ENCODE results near the gene UBXN6.

UBXN6 gene

DNA sequence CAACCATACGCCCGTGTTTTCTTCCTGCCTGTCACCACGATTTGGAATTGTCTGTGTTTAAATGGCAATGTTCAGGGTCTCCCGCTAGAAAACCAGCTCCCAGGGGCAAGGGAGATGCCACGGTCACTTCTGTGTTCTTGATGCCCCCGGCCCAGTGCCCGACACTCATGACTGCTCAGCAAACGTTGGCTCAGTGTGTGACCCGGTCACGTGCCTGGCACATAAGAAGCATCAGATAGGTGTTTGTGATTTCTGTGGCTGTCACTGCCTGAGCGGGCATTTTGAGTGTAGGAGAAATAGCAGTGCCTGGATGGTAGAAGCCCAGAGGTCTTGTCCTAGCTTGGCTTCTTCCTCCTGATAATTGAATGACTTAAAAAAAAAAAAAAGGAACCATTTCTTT, 30.0 kb upstream of the UBXN6 start:
- no peak for TF ChIP-seq POLR2AphosphoS5 (IDR thresholded peaks at IDR 0.05; ENCODE audit: low read depth)
- TF ChIP-seq, protein P1, sequence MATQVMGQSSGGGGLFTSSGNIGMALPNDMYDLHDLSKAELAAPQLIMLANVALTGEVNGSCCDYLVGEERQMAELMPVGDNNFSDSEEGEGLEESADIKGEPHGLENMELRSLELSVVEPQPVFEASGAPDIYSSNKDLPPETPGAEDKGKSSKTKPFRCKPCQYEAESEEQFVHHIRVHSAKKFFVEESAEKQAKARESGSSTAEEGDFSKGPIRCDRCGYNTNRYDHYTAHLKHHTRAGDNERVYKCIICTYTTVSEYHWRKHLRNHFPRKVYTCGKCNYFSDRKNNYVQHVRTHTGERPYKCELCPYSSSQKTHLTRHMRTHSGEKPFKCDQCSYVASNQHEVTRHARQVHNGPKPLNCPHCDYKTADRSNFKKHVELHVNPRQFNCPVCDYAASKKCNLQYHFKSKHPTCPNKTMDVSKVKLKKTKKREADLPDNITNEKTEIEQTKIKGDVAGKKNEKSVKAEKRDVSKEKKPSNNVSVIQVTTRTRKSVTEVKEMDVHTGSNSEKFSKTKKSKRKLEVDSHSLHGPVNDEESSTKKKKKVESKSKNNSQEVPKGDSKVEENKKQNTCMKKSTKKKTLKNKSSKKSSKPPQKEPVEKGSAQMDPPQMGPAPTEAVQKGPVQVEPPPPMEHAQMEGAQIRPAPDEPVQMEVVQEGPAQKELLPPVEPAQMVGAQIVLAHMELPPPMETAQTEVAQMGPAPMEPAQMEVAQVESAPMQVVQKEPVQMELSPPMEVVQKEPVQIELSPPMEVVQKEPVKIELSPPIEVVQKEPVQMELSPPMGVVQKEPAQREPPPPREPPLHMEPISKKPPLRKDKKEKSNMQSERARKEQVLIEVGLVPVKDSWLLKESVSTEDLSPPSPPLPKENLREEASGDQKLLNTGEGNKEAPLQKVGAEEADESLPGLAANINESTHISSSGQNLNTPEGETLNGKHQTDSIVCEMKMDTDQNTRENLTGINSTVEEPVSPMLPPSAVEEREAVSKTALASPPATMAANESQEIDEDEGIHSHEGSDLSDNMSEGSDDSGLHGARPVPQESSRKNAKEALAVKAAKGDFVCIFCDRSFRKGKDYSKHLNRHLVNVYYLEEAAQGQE (IDR thresholded peaks at IDR 0.05; ENCODE audit: insufficient replicate concordance, low read depth), result no peak
- TF ChIP-seq SPI1 (IDR thresholded peaks at IDR 0.05; ENCODE audit: borderline replicate concordance, low read depth), result no peak
- TF ChIP-seq GABPA (IDR thresholded peaks at IDR 0.05; ENCODE audit: low read depth), result no peak
- TF ChIP-seq, protein P2, sequence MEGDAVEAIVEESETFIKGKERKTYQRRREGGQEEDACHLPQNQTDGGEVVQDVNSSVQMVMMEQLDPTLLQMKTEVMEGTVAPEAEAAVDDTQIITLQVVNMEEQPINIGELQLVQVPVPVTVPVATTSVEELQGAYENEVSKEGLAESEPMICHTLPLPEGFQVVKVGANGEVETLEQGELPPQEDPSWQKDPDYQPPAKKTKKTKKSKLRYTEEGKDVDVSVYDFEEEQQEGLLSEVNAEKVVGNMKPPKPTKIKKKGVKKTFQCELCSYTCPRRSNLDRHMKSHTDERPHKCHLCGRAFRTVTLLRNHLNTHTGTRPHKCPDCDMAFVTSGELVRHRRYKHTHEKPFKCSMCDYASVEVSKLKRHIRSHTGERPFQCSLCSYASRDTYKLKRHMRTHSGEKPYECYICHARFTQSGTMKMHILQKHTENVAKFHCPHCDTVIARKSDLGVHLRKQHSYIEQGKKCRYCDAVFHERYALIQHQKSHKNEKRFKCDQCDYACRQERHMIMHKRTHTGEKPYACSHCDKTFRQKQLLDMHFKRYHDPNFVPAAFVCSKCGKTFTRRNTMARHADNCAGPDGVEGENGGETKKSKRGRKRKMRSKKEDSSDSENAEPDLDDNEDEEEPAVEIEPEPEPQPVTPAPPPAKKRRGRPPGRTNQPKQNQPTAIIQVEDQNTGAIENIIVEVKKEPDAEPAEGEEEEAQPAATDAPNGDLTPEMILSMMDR (IDR thresholded peaks at IDR 0.05; ENCODE audit: insufficient read depth, low read length), result no peak
- no peak overlapping the region for H3K27ac ChIP-seq (replicated peaks)
- no peaks in the 10 kb centered on the region for H3K27me3 ChIP-seq (ENCODE audit: insufficient read depth, poor library complexity, severe bottlenecking)
- no peak for DNase-seq (ENCODE audit: low read depth in 1 of 2, low spot score in 1 of 2)
- no peak overlapping the region for H3K4me3 ChIP-seq (replicated peaks; ENCODE audit: insufficient read depth, low read length)

DNA sequence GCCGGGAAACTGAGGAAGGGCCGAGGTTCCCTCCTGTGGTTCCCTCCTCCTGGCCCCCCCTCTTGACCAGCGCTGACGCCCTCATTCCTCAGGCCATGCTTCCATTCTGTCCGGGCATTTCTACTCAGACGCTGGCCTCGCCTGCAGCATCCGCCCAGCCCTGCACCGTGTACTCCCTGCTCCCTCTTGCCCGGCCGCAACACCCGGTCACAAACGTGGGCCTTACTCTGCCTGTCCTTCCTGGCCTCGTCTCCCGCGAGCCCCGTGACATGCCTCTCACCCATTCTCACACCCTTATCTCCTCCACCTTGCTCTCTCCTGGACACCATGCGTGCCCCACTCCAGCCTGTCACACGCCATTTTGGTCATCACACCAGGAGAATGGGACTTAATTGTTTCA, 25.8 kb upstream of the UBXN6 start:
- TF ChIP-seq, protein P1 (IDR thresholded peaks at IDR 0.05; ENCODE audit: insufficient replicate concordance, low read depth), result no peak
- TF ChIP-seq SPI1 (IDR thresholded peaks at IDR 0.05; ENCODE audit: borderline replicate concordance, low read depth) (no peak), POLR2AphosphoS5 (IDR thresholded peaks at IDR 0.05; ENCODE audit: low read depth) (no peak), GABPA (IDR thresholded peaks at IDR 0.05; ENCODE audit: low read depth) (no peak)
- TF ChIP-seq, protein P2 (IDR thresholded peaks at IDR 0.05; ENCODE audit: insufficient read depth, low read length), result no peak
- Histone ChIP-seq H3K27ac (replicated peaks) (no peak overlapping the region), H3K4me3 (replicated peaks; ENCODE audit: insufficient read depth, low read length) (no peak overlapping the region), H3K27me3 (ENCODE audit: insufficient read depth, poor library complexity, severe bottlenecking) (no peaks in the 10 kb centered on the region)
- DNase-seq (ENCODE audit: low read depth in 1 of 2, low spot score in 1 of 2), result no peak

DNA sequence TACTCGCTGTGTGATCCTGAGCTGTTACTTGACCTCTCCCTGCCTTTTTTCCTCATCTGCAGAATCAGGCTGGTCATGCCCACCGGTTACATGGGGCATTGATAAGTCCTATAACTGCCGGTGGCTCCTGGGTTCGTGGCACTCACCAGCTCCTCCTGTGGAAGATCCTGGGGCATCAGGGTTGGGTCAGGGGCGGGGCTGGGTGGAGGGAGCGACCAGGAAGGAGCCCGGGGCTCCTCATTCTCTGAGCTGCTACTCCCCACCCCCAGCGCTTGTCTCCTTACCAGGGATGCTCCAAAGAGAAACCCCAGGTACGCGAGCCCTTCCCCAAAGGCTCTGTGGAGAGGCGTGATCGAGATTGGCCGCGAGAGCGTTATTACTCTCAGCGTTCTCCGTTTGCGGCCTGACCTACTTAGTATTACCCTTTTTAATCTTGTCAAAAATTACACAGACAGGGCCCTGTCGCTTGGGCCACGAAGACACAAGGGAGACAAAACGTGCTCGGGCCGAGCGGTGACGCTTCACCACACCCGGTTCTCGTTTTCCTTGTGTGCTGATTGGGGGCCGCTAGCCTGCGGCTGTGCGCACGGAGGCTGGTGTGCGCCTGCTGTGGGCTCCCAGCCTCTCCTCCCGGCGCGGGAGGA, 25.2 kb upstream of the UBXN6 start:
- TF ChIP-seq GABPA (IDR thresholded peaks at IDR 0.05; ENCODE audit: low read depth) (no peak), SPI1 (IDR thresholded peaks at IDR 0.05; ENCODE audit: borderline replicate concordance, low read depth) (no peak), POLR2AphosphoS5 (IDR thresholded peaks at IDR 0.05; ENCODE audit: low read depth) (no peak)
- TF ChIP-seq, protein P1 (IDR thresholded peaks at IDR 0.05; ENCODE audit: insufficient replicate concordance, low read depth), result no peak
- TF ChIP-seq, protein P2 (IDR thresholded peaks at IDR 0.05; ENCODE audit: insufficient read depth, low read length), result no peak
- Histone ChIP-seq H3K27ac (replicated peaks) (no peak overlapping the region), H3K27me3 (ENCODE audit: insufficient read depth, poor library complexity, severe bottlenecking) (no peaks in the 10 kb centered on the region), H3K4me3 (replicated peaks; ENCODE audit: insufficient read depth, low read length) (no peak overlapping the region)
- no peak for DNase-seq (ENCODE audit: low read depth in 1 of 2, low spot score in 1 of 2)
